ENCODE measurements around the gene RAPGEF4.

RAPGEF4 gene

DNA sequence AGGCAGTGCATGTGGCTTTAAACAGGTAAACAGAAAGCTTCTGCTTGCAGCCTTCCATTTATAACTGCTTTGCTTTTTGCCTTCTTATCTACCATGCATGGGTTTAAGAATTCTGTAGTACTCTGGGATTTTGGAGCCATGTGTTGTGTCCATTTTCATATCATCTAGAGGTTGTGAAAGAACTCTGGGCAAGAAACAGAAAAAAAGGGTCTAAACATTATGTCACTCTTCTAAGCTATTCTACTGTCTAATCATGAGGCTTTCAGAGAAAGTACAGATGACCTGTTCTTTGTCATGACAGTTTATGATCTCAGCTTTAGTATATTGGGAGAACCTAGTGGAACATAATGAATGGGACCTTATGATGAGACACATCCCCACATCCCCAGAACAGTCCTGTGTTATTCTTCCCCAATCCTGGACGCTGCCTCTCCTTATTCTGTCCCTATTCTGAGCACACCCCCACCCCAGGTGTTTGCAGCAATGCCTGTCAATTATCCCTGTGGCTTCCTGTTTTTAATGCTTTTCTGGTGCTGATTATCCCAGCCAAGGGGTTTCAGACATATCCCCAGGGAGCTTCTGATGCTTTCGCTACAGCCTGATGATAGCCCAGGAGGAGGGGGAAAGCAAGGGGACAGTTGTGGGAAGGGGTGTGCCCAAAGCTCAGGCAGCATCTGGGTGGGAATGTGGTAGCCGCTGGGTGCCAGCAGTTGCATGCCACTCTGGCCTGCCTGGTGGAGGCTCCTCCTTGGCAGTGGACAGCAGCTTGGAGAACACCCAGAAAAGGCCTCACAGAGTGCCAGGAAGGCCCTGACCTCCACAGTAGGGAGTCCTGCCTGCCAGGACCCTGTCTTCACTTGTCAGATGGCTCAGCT, 170.5 kb downstream of the RAPGEF4 start:
- DNase-seq (ENCODE audit: low spot score), result no peak

DNA sequence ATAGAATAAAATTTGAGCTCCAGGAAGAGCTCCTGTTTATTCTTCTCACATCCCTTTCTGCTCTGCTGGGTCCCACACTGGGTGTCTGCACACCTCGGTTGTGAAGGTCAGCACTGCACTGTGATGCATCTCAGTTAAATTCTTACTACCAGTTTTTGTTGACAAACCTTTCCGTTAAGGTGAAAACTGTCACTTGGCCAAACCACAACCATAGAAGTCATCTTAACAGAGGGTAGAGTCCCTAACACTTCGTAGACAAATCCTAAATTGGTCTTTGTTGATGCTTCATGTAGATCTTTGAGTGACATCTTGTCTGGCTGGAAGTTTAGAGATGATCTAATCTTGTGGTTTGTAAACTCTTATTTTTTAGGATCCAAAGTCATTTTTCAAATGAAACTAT, 172.6 kb downstream of the RAPGEF4 start:
- no peak for DNase-seq (ENCODE audit: low spot score)

DNA sequence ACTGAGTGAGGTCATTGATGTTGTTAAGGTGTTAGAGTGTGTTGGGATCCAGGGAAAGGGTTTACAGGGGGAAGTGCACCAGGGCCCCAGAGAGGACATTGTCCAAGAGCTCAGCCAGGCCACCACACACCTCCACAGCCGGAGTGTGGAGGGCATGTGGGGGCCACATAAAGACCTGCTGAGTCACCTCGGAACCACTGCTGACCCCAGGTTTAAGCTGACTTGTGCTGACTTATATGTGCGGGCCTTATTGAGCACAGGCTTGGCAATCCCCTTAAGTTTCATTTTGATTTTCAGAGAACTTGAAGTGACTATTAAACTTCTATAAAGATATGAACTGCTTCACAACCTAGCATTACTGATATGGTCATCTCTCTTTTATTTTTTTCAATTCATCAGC, 173.8 kb downstream of the RAPGEF4 start:
- DNase-seq (ENCODE audit: low spot score), result no peak

DNA sequence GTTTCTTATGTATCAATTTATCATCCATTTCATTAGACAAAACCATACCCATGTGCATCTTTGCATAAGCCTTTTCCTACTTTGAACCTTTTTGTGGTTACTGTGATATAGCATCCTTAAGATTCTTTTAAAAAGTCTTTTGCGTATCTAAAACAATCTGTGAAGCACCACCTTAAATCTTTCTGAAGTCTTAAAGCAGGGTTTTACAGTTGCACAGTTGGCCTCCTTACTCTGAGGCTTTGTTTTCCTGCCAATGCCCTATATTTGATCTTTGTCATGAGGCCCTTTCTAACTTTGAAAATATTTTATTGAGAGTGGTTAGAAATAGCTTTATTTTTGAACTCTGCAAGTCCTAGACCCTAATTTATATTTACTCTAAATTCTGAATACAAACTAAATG, 176.6 kb downstream of the RAPGEF4 start:
- DNase-seq (ENCODE audit: low spot score), result no peak

DNA sequence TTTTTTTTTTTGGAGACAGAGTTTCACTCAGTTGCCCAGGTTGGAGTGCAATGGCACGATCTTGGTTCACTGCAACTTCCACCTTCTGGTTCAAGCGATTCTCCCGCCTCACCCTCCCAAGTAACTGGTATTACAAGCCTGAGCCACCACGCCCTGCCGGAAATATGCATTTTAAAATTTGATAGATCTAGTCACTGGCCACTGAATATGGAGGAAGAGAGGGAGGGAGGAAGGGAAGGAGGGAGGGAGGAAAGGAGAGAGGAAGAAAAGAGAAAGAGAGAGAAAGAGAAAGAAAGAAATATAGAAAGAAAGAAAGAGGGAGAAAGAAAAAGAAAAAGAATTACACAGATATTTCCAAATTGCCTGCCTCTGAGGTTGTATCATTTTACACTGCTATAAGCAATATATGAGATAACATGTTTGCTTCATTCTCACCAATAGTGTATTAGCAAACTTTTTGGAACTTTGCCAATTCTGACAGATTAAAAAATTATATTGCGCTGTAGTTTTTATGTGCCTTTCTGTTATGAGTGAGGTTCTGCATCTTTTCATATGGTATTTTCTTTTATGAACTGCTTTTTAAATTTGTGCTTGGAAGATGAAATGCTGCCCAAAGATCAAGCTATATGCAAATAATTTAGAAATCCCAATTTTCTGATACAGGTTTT, 178.8 kb downstream of the RAPGEF4 start:
- DNase-seq (ENCODE audit: low spot score), result no peak

DNA sequence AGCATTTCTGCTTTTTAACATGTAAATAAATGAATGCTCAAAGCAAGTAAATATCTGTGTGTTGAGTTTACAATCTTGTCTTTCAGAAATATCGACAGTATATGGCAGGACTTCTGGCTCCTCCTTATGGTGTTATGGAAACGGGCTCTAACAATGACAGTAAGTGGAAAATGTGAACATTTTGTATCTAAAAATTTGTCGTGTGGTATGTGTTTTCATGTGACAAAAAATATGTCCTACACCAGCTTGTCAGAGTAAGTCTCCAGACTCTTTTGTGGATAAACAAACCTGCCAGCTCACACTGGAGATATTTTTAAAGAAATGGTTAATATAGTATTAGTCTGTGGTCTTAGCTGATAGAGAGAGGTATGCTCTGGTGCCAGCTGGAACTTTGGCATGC, 182.1 kb downstream of the RAPGEF4 start:
- DNase-seq (ENCODE audit: low spot score), result no peak

DNA sequence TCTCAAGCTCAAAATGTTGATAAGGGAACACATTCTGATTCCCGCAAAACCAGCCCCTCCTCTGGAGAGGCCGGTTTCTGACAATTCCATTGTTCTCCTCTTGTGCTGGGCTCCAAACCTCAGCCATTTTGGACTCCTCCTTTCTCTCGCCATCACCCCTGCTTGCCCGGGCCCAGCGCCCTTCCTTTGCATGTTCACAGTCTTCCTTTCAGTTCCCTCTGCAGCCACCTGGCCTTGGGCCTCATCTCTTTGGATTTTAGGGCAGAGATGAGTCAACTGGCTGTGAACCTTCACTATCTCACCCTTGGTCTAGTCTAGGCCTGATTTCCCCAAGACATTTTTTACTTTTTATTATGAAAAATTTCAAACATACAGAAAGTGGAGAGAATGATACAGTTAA, 184.1 kb downstream of the RAPGEF4 start:
- DNase-seq (ENCODE audit: low spot score), result no peak

DNA sequence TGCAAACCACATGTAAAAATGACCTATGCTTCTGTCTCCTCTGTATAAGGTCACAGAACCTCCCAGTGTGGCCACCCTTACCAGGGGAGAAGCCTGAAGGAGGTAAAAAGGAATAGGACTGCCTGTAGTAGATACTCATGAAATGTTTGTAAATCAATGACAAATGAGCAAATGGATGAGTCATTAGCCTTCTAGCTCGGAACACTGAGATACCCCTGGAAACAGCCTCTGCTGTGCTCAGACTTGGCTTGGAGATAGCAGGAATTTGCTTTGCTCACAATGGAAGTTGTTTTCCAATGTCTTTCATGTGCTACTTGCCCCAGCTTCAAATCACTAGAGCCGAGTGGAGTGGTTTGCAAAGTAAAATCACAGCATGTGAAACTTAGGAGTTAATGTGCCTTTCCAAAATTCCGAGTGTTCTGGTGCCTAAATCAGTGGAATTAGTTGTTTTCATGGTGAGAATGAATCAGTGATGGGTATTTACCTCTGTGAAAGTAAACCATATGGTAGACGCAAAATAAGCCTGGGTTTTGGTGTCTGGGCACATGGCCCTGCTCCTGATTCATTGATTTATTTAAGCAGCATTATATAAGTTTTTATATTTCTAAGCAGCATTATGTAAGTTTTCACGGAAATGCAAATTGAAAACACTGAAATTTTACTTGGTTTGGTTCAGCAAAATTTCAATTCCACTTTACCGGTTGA, 186.0 kb downstream of the RAPGEF4 start:
- DNase-seq (ENCODE audit: low spot score), result no peak

DNA sequence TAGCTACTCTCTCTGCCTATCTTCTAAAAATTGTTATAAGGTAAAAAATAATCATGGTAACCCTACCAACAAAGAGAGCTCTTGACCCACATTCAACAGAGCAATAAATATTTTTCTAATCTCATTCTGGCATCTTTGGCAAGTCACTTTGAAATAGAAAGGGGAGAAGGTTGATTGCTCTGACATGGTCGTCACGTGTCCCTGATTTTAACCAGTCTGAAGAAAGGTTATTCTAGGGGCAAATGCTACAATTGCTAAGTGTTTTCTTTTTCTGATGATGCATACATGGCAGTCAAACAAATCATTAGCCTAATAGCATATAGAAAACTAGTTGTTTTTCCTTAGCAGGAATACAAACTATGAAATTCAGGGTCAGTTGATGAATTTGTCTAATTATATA, 186.7 kb downstream of the RAPGEF4 start:
- DNase-seq (ENCODE audit: low spot score), result no peak

GRCh38 chr2:172922815-172923214, 187.2 kb downstream of the RAPGEF4 start:
- no peak for DNase-seq (ENCODE audit: low spot score)

DNA sequence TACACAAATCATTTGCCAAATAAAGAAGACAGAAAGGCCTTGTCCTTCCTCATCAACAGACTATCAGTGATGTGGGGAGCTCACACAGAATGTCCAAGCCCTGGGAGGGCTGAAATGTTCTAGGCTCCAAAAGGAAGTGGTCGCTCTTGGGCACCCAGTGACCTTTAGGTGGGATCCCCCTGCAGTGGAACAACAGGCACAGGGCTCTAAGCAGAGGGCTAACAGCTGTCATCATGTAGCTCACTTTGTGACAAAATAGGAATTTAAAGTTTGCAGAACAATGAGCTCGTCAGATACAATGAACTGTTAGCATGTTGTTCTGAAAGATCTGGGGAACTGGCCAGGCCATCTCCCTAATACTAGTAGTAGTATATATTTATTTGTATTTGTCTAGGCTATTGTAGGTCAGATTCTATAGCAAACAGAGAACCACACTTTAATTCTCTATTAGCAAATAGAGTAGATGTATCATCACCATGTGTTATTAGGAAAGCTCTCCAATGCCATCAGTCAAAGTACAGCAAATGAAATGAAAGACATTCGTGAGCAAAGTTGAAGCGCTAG, 188.5 kb downstream of the RAPGEF4 start:
- DNase-seq (ENCODE audit: low spot score), result no peak

- no peak for DNase-seq (ENCODE audit: low spot score)
These were observed 190.0 kb downstream of the RAPGEF4 start for GRCh38 chr2:172925600-172925999.

DNA sequence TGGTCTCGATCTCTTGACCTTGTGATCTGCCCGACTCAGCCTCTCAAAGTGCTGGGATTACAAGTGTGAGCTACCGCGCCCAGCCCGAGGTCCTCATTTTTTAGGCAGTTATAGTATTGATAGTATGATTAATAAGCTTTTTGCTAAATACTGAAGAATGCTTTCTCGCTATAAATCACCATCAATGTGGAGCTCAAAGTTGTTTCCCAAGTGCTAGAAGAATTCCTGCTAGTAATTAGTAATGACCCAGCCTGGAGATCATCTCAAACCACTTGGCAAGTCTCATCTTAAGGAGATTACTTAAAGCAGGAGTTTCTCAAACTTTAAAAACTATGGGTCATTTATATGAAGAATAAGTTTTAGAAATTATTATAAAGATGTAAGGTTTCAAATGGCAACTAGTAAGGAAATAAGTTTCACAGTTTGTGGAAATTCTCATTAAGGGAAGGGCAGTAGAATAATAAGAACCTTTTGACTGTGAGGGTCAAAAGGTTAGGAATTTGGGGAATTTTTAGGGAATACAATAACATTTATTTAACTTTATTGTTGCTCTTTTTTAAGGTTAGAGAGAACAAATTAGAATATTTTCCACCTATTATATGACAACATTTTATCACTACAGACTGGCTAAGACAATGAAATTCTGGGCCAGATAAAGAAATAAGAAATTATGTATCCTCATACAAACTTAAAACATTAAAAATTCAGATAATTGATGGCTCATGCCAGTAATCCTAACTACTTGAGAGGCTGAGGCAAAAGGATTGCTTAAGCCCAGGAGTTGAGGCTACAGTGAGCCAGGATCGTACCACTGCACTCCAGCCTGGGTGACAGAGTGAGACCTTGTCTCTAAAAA, 191.4 kb downstream of the RAPGEF4 start:
- no peak for DNase-seq (ENCODE audit: low spot score)

GRCh38 chr2:172927641-172928357, 192.2 kb downstream of the RAPGEF4 start:
- DNase-seq (ENCODE audit: low spot score), result no peak

- no peak for DNase-seq (ENCODE audit: low spot score)
These were observed 193.1 kb downstream of the RAPGEF4 start for GRCh38 chr2:172928756-172929155.

DNA sequence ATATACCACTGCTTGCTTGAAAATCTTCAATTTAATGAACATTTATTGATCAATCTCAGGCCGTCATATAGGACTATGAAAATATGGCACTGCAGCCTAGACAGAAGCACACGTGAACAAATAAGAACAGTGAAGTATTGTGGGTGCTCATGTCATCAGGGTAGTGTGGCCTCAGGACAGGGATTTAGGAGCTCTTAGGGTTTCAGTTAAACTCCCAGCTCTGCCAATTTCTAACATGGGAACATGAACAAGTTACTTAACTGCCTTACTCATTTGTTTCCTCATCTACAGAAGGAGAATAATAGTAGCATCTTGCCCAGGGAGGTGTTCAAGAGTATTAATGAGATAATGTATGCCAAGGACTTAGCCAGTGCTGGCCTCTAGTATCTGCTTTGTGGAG, 194.0 kb downstream of the RAPGEF4 start:
- no peak for DNase-seq (ENCODE audit: low spot score)

DNA sequence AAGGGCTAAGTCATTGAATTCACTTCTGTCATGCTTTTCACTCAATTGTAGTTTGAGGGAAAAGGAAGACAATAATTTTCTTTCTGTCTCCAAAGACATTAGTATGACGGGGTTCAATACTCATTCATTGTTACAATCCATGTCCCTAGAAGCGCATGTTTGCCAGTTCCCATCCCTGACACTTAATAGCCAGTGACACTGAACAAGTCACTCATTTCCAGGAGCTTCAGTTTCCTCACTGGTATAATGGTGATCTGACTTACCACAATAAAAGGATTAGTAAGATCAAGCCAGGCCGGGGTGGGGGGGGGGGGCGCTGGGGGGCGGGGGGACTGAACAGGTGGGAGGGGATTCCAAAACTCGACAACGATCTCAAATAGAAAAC, 195.2 kb downstream of the RAPGEF4 start:
- no peak for DNase-seq (ENCODE audit: low spot score)

- DNase-seq (ENCODE audit: low spot score), result no peak
These were observed 195.7 kb downstream of the RAPGEF4 start for GRCh38 chr2:172931256-172931894.

- DNase-seq (ENCODE audit: low spot score), result peak; percentile 48
These were observed 196.4 kb downstream of the RAPGEF4 start for GRCh38 chr2:172931918-172932520.
